ENCODE measurements around the gene IL1RAPL2.

IL1RAPL2 gene

GRCh38 chrX:105460376-105460775 lies 894.4 kb downstream of the IL1RAPL2 start:
- FAIRE-seq = no peak
- no peak for TF ChIP-seq POLR2A (IDR thresholded peaks at IDR 0.05; ENCODE audit: low read depth, low read length)

GRCh38 chrX:105461016-105461415 lies 895.0 kb downstream of the IL1RAPL2 start:
- no peak for FAIRE-seq
- TF ChIP-seq POLR2A (IDR thresholded peaks at IDR 0.05; ENCODE audit: low read depth, low read length) = no peak
- no peak for DNase-seq (ENCODE audit: insufficient read length, low spot score)

More at GRCh38 chrX:105460376-105460775, 894.4 kb downstream of the IL1RAPL2 start:
- no peak for DNase-seq (ENCODE audit: insufficient read length, low spot score)

- DNase-seq (ENCODE audit: insufficient read length, low spot score) = no peak
- no peak for FAIRE-seq
- TF ChIP-seq POLR2A (IDR thresholded peaks at IDR 0.05; ENCODE audit: low read depth, low read length) = no peak
Measured at GRCh38 chrX:105462186-105462585, 896.2 kb downstream of the IL1RAPL2 start.

GRCh38 chrX:105463473-105463872 lies 897.5 kb downstream of the IL1RAPL2 start:
- TF ChIP-seq POLR2A (IDR thresholded peaks at IDR 0.05; ENCODE audit: low read depth, low read length) = no peak
- DNase-seq (ENCODE audit: insufficient read length, low spot score) (no peak), FAIRE-seq (no peak)

- FAIRE-seq = no peak
- no peak for DNase-seq (ENCODE audit: insufficient read length, low spot score)
- TF ChIP-seq POLR2A (IDR thresholded peaks at IDR 0.05; ENCODE audit: low read depth, low read length) = no peak
Measured at GRCh38 chrX:105464618-105465017, 898.6 kb downstream of the IL1RAPL2 start.

GRCh38 chrX:105468741-105469140 lies 902.7 kb downstream of the IL1RAPL2 start:
- DNase-seq (ENCODE audit: insufficient read length, low spot score) (no peak), FAIRE-seq (no peak)
- TF ChIP-seq POLR2A (IDR thresholded peaks at IDR 0.05; ENCODE audit: low read depth, low read length) = no peak

- DNase-seq (ENCODE audit: insufficient read length, low spot score) = no peak
- FAIRE-seq = no peak
- TF ChIP-seq POLR2A (IDR thresholded peaks at IDR 0.05; ENCODE audit: low read depth, low read length) = no peak
Measured at GRCh38 chrX:105471597-105471996, 905.6 kb downstream of the IL1RAPL2 start.

GRCh38 chrX:105475801-105476200 lies 909.8 kb downstream of the IL1RAPL2 start:
- no peak for TF ChIP-seq POLR2A (IDR thresholded peaks at IDR 0.05; ENCODE audit: low read depth, low read length)
- no peak for FAIRE-seq

GRCh38 chrX:105477351-105477750 lies 911.4 kb downstream of the IL1RAPL2 start:
- no peak for DNase-seq (ENCODE audit: insufficient read length, low spot score)
- no peak for TF ChIP-seq POLR2A (IDR thresholded peaks at IDR 0.05; ENCODE audit: low read depth, low read length)
- no peak for FAIRE-seq

More at GRCh38 chrX:105475801-105476200, 909.8 kb downstream of the IL1RAPL2 start:
- no peak for DNase-seq (ENCODE audit: insufficient read length, low spot score)

- no peak for TF ChIP-seq POLR2A (IDR thresholded peaks at IDR 0.05; ENCODE audit: low read depth, low read length)
- no peak for FAIRE-seq
- DNase-seq (ENCODE audit: insufficient read length, low spot score) = no peak
Measured at GRCh38 chrX:105480646-105481310, 914.8 kb downstream of the IL1RAPL2 start.

GRCh38 chrX:105483011-105483410 lies 917.0 kb downstream of the IL1RAPL2 start:
- no peak for TF ChIP-seq POLR2A (IDR thresholded peaks at IDR 0.05; ENCODE audit: low read depth, low read length)
- DNase-seq (ENCODE audit: insufficient read length, low spot score) = no peak
- FAIRE-seq = no peak

- FAIRE-seq = no peak
- TF ChIP-seq POLR2A (IDR thresholded peaks at IDR 0.05; ENCODE audit: low read depth, low read length) = no peak
- DNase-seq (ENCODE audit: insufficient read length, low spot score) = no peak
Measured at GRCh38 chrX:105488716-105489115, 922.7 kb downstream of the IL1RAPL2 start.

- no peak for DNase-seq (ENCODE audit: insufficient read length, low spot score)
- no peak for FAIRE-seq
- no peak for TF ChIP-seq POLR2A (IDR thresholded peaks at IDR 0.05; ENCODE audit: low read depth, low read length)
Measured at GRCh38 chrX:105495376-105495775, 929.4 kb downstream of the IL1RAPL2 start.

GRCh38 chrX:105502336-105502735 lies 936.3 kb downstream of the IL1RAPL2 start:
- TF ChIP-seq POLR2A (IDR thresholded peaks at IDR 0.05; ENCODE audit: low read depth, low read length) = no peak

GRCh38 chrX:105515561-105515960 lies 949.6 kb downstream of the IL1RAPL2 start:
- no peak for TF ChIP-seq POLR2A (IDR thresholded peaks at IDR 0.05; ENCODE audit: low read depth, low read length)
- DNase-seq (ENCODE audit: insufficient read length, low spot score) (no peak), FAIRE-seq (no peak)

More at GRCh38 chrX:105502336-105502735, 936.3 kb downstream of the IL1RAPL2 start:
- FAIRE-seq (no peak), DNase-seq (ENCODE audit: insufficient read length, low spot score) (no peak)
